K562 (cell line): Measurements from ENCODE around the gene SVIL. TPM values are rescaled to one million over a fixed set of nuclear protein-coding genes. Genes with fewer than 3 reads are reported as not detected.

Experiments
- ATAC-seq: fragments of 200-7000 bp; cut with Tn5 transposase; 3 replicates; pipeline ENCODE4 v1.9.1; 2020; ENCODE audit warnings: moderate library complexity
- BruUV-seq: library from RNA; stranded (reverse); fragments of 400-500 nt; replicated peaks from 2 replicates; lab custom pipeline; 2021; lab: Mats Ljungman, UMichigan
- CTCF ChIA-PET: fragments of 300-600 bp; formaldehyde crosslinking; extraction: SDS; loops from one replicate; lab custom pipeline; 2021; ENCODE audit warnings: low intra/inter-chr PET ratio; lab: Yijun Ruan, JAX
- POLR2A ChIA-PET: fragments of 300-600, 350-650 bp; sonication (Branson Sonifier 250); formaldehyde crosslinking; extraction: SDS; loops from one replicate; lab custom pipeline; 2021; ENCODE audit warnings: antibody characterized with exemption, inconsistent platforms; lab: Yijun Ruan, JAX
- DNase-seq, 4 experiments: peaks; one replicate each; pipeline versions ENCODE4 v3.0.0 to v3.0.0-alpha.2; 2011 to 2018; ENCODE audit warnings: low spot score in 3 of 4, mixed read lengths in 3 of 4; ENCODE audit errors: extremely low read depth in 1 of 4
- FAIRE-seq: peaks from 2 replicates; lab custom pipeline; 2011; peaks lifted over from hg19 to GRCh38; lab: Jason Lieb, UNC
- H2AFZ ChIP-seq: 2 replicates; pipeline ENCODE4 v1.6.0; 2011; ENCODE audit warnings: low read depth, low read length, control low read depth, inconsistent platforms
- H3K27ac ChIP-seq: fragments of 200-600 bp; 3 replicates; pipeline ENCODE4 v1.8.0; 2011; ENCODE audit warnings: low read depth, mild to moderate bottlenecking, control low read depth, inconsistent platforms, low read length, moderate library complexity, mixed read lengths; ENCODE audit errors: extremely low read depth
- H3K27me3 ChIP-seq, 2 experiments: fragments of 300-600 bp in 1 of 2; 2 replicates in 1 of 2; 3 replicates in 1 of 2; pipeline versions ENCODE4 v1.6.0 to v1.8.0; 2011; ENCODE audit warnings: inconsistent platforms in 2 of 2, low read length in 2 of 2, mild to moderate bottlenecking in 1 of 2, mixed read lengths in 1 of 2, moderate library complexity in 1 of 2; ENCODE audit not compliant: control insufficient read depth in 2 of 2, insufficient read depth in 2 of 2
- H3K36me3 ChIP-seq: fragments of 300-600 bp; 3 replicates; pipeline ENCODE4 v1.8.0; 2011; ENCODE audit warnings: mild to moderate bottlenecking, low read length, inconsistent platforms; ENCODE audit not compliant: control insufficient read depth, insufficient read depth
- H3K4me1 ChIP-seq, 2 experiments: fragments of 200-600 bp in 1 of 2; replicated peaks in 1 of 2; 2 replicates in 1 of 2; 3 replicates in 1 of 2; pipeline versions ENCODE4 v1.5.1 to v1.8.0; 2011; ENCODE audit warnings: inconsistent platforms in 2 of 2, low read length in 2 of 2, mild to moderate bottlenecking in 1 of 2, mixed read lengths in 1 of 2, moderate library complexity in 1 of 2; ENCODE audit not compliant: control insufficient read depth in 2 of 2, insufficient read depth in 2 of 2
- H3K4me2 ChIP-seq: 2 replicates; pipeline ENCODE4 v1.6.1; 2011; ENCODE audit warnings: low read length, control low read depth, inconsistent platforms, mixed read lengths; ENCODE audit not compliant: insufficient read depth
- H3K4me3 ChIP-seq: fragments of 200-600 bp; sonication (generic), shearing (Covaris generic); 2 replicates; pipeline ENCODE4 v1.5.1; 2016; ENCODE audit warnings: control low read depth, inconsistent platforms
- H3K79me2 ChIP-seq: fragments of 200-600 bp; 3 replicates; pipeline ENCODE4 v1.8.0; 2011; ENCODE audit warnings: low read length, inconsistent platforms; ENCODE audit not compliant: control insufficient read depth, insufficient read depth
- H3K9ac ChIP-seq, 2 experiments: 2 replicates each; pipeline versions ENCODE4 v1.6.0 to v1.6.1; 2011; ENCODE audit warnings: low read depth in 2 of 2, low read length in 2 of 2, control low read depth in 1 of 2, inconsistent platforms in 1 of 2, mild to moderate bottlenecking in 1 of 2, mixed read lengths in 1 of 2; ENCODE audit not compliant: insufficient read depth in 1 of 2
- H3K9me1 ChIP-seq: one replicate; pipeline ENCODE4 v1.6.0; 2011; ENCODE audit warnings: inconsistent platforms, mild to moderate bottlenecking, low read length, moderate library complexity; ENCODE audit not compliant: control insufficient read depth, insufficient read depth
- H3K9me3 ChIP-seq: replicated peaks from 2 replicates; pipeline ENCODE4 v1.5.1; 2011; ENCODE audit warnings: low read depth, low read length, inconsistent platforms; ENCODE audit not compliant: control insufficient read depth, insufficient read depth
- H4K20me1 ChIP-seq: replicated peaks from 2 replicates; pipeline ENCODE4 v1.6.1; 2011; ENCODE audit warnings: low read length, inconsistent platforms, mixed read lengths; ENCODE audit not compliant: control insufficient read depth, insufficient read depth
- ARNT ChIP-seq, 2 experiments: fragments of 450-650 bp; IDR thresholded peaks; 2 replicates each; pipeline ENCODE4 v1.6.1; 2016; ENCODE audit warnings: mild to moderate bottlenecking in 1 of 2
- FOXK1 ChIP-seq: sonication (generic); formaldehyde crosslinking; IDR thresholded peaks from 2 replicates; pipeline ENCODE4 v1.8.0; 2022; ENCODE audit warnings: missing genetic modification reagents, mild to moderate bottlenecking, borderline replicate concordance
- HMG20A ChIP-seq: fragments of 450-650 bp; formaldehyde crosslinking; conservative IDR thresholded peaks from 2 replicates; pipeline ENCODE4 v1.4.0; 2020; ENCODE audit warnings: mild to moderate bottlenecking, mixed read lengths
- MBD1 ChIP-seq: fragments of 250-450 bp; sonication (Bioruptor Pico); IDR thresholded peaks from 2 replicates; pipeline ENCODE4 v1.8.0; 2022; ENCODE audit warnings: inconsistent platforms
- MECOM ChIP-seq: fragments of 250-450 bp; sonication (Bioruptor Pico); IDR thresholded peaks from 2 replicates; pipeline ENCODE4 v1.8.0; 2022; ENCODE audit warnings: inconsistent platforms
- NFXL1 ChIP-seq: fragments of 450-650 bp; formaldehyde crosslinking; IDR thresholded peaks from 2 replicates; pipeline ENCODE4 v1.4.0; 2021; ENCODE audit warnings: mild to moderate bottlenecking
- WGBS: fragments of 100-300 bp; shearing (Covaris generic); methylation state at CpG from one replicate; pipeline ENCODE4 v1.1.6; 2016; ENCODE audit warnings: low coverage, mixed read lengths; ENCODE audit not compliant: insufficient coverage; ENCODE audit errors: missing lambda C conversion rate; 5-methylcytosine and 5-hydroxymethylcytosine counted together
- in situ Hi-C: fragments of 300-500 bp; cut with MboI; formaldehyde crosslinking; loops from 4 replicates; pipeline ENCODE4 v1.15.0; 2018; ENCODE audit warnings: inconsistent platforms, mixed read lengths
- intact Hi-C: fragments of 100-400 bp; cut with micrococcal nuclease; formaldehyde crosslinking; loops from 2 replicates; pipeline ENCODE4 v1.14.2; 2022
- polyA plus RNA-seq, 8 experiments: library from polyadenylated mRNA; depleted of rRNA in 4 of 8; stranded (reverse) in 5 of 8; unstranded in 3 of 8; fragments of >200 nt; fragmentation: Nextera tagmentation in 2 of 8; fragmentation: Illumina TruSeq in 1 of 8; extraction: Ambion mirVana in 2 of 8; extraction: Trizol in 1 of 8; gene quantifications; 2 replicates each; pipeline versions ENCODE4 v1.2.1 to v1.2.3, GENCODE V29; 2011 to 2014; ENCODE audit warnings: inconsistent platforms in 1 of 8, missing spikeins in 1 of 8
- total RNA-seq, 7 experiments: library from RNA; depleted of rRNA in 6 of 7; stranded (reverse); fragments of >200 nt in 6 of 7; fragmentation: Illumina TruSeq in 2 of 7; extraction: Trizol in 2 of 7; gene quantifications; 2 replicates each; pipeline versions ENCODE4 v1.2.1 to v1.2.3, GENCODE V29; 2011 to 2021; ENCODE audit warnings: low replicate concordance in 1 of 7

SVIL gene
- total and polyA plus RNA-seq, 9 of the 15 experiments (the other 6 are each of a cell fraction or from before 2014, with no cell fraction given): under 0.01 to 0.18 (median 0.05) TPM; not detected in 3

- TF ChIP-seq MBD1 (CRISPR knock-in tag) (no peak), HMG20A (CRISPR knock-in tag) (no peak), ARNT (IDR thresholded peaks at IDR 0.05) (no peak), MECOM (CRISPR knock-in tag) (no peak)
Observed at GRCh38 chr10:29647478-29647877, 12.7 kb upstream of the SVIL start (continued).

GRCh38 chr10:29646960-29647461 is 12.2 kb upstream of the SVIL start:
- POLR2A ChIA-PET: no interaction called here
- no peak overlapping the region for H2AFZ ChIP-seq
- TF ChIP-seq NFXL1 (CRISPR knock-in tag) (no peak), FOXK1 (CRISPR knock-in tag) (no peak)
- no peak overlapping the region for H3K4me3 ChIP-seq
- ATAC-seq: no peak
- no peaks in the 10 kb centered on the region for H3K4me1 ChIP-seq
- no peaks in the 10 kb centered on the region for H3K9me3 ChIP-seq
- H3K27ac ChIP-seq: no peak overlapping the region
- no peaks in the 10 kb centered on the region; the same call in 1 of the 2 replicates for H4K20me1 ChIP-seq
- CTCF ChIA-PET: no interaction called here
- H3K9ac ChIP-seq: no peak overlapping the region
- FAIRE-seq: no peak
- no peaks in the 10 kb centered on the region for H3K36me3 ChIP-seq
- peaks cover 0 to 11% of the 10 kb centered on the region in 2 experiments; a peak in 3 of 5 replicates for H3K27me3 ChIP-seq
- WGBS: 0% methylated on average over 3 of the region's 3 CpGs
- no peak overlapping the region for H3K4me2 ChIP-seq
- no peak for DNase-seq
- BruUV-seq: no TSS peak
- intact Hi-C loops: no loop called here
- no peaks in the 10 kb centered on the region for H3K79me2 ChIP-seq
- no peaks in the 10 kb centered on the region for H3K9me1 ChIP-seq
- in situ Hi-C loops: no loop called here
